Pancreas (tissue), 10 donors: ENCODE data around the gene HSPB2. TPM values are rescaled to one million over a fixed set of nuclear protein-coding genes. Genes with fewer than 3 reads are reported as not detected.

Source experiments
- ATAC-seq, 4 donors: fragments of 200-7000 bp; cut with Tn5 transposase; one replicate each; pipeline versions ENCODE4 v1.8.0 to v1.9.1; 2020; ENCODE audit warnings: mild to moderate bottlenecking in 4 of 4, moderate library complexity in 4 of 4
- DNase-seq, 6 donors: peaks; one replicate each; pipeline ENCODE4 v3.0.0-alpha.2; 2020
- FAIRE-seq: peaks from 2 replicates; lab custom pipeline; 2012; peaks lifted over from hg19 to GRCh38; lab: Jason Lieb, UNC
- H3K27ac ChIP-seq, 4 donors: fragments of 200-600 bp; sonication (generic); 1 replicate in 3 of 4; 2 replicates in 1 of 4; pipeline versions ENCODE4 v1.5.0 to v1.8.0; 2020
- H3K27me3 ChIP-seq, 4 donors: fragments of 200-600 bp; one replicate each; pipeline ENCODE4 v1.8.0; 2021
- H3K36me3 ChIP-seq, 3 donors: fragments of 200-600 bp; sonication (generic) in 1 of 3; one replicate each; pipeline versions ENCODE4 v1.5.0 to v1.8.0; 2020 to 2021
- H3K4me1 ChIP-seq, 3 donors: fragments of 200-600 bp; one replicate each; pipeline ENCODE4 v1.8.0; 2021
- H3K4me3 ChIP-seq, 4 donors: fragments of 200-600 bp; sonication (generic) in 2 of 4; one replicate each; pipeline versions ENCODE4 v1.5.0 to v1.8.0; 2020 to 2021
- H3K9me3 ChIP-seq, 4 donors: fragments of 200-600 bp; one replicate each; pipeline ENCODE4 v1.8.0; 2021
- WGBS, 2 donors: extraction: QIAGEN DNeasy Blood & Tissue Kit; methylation state at CpG; one replicate each; pipeline ENCODE4 v1.1.7; 2013; 5-methylcytosine and 5-hydroxymethylcytosine counted together
- intact Hi-C, 3 donors: fragments of 100-400 bp; cut with DNase I; formaldehyde crosslinking; loops; one replicate each; pipeline versions ENCODE4 v1.11.1 to v1.14.2; 2022
- polyA plus RNA-seq, 2 donors: library from polyadenylated mRNA; stranded (reverse); fragments of 200-250 nt; gene quantifications; one replicate each; pipeline ENCODE4 v1.2.3, GENCODE V29; 2013
- total RNA-seq, 6 donors: library from RNA; stranded (reverse); fragmentation: NEBNext Ultra II Directional in 4 of 6; extraction: Animal tissue kit (Norgen Biotek cat#: 25700) in 4 of 6; gene quantifications; one replicate each; pipeline versions ENCODE4 v1.2.1 to v1.2.4, GENCODE V29; 2021 to 2023
- TF ChIP-seq, protein P1 (sequence below), 4 donors: fragments of 200-600 bp; sonication (generic) in 3 of 4; IDR thresholded peaks; one replicate each; pipeline versions ENCODE4 v1.5.0 to v1.8.0; 2021; ENCODE audit warnings: antibody characterized with exemption in 4 of 4
- donor health status: healthy with polysubstance abuse.
- donor health status: DM: no; HTN: no; CAD: no; lungs with moderate emphysema.
- donor health status: DM: no; HTN: no; CAD: no.
- donor health status: control.
- donor health status: control.
- donor health status: Bipolar disorder and iron deficiency.
- donor health status: DM: yes; HTN: yes; CAD: no.
- donor health status: DM: no; HTN: no; CAD: no.
- donor health status: DM: no; HTN: no; CAD: no.
- donor health status: DM: yes; HTN: yes; CAD: no.

HSPB2 gene
- total and polyA plus RNA-seq, 8 donors: 0.32 to 1.5 (median 0.78) TPM; not detected in 1

DNA sequence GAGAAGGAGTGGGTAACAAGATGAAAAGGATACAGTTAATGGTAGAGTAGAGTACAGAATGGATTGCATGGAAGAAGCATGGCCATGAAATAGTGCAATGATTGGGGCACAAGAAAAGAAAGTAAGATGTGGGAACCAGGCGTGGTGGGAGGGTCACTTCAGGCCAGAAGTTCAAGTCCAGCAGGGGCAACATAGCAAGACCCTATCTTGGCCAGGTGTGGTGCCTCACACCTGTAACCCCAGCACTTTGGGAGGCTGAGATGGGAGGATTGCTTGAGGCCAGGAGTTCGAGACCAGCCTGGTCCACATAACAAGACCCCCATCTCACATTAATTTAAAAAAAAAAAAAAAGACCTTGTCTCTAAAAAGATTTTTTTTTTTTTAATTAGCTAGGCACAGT is 4.8 kb downstream of the HSPB2 start:
- FAIRE-seq: no peak

DNA sequence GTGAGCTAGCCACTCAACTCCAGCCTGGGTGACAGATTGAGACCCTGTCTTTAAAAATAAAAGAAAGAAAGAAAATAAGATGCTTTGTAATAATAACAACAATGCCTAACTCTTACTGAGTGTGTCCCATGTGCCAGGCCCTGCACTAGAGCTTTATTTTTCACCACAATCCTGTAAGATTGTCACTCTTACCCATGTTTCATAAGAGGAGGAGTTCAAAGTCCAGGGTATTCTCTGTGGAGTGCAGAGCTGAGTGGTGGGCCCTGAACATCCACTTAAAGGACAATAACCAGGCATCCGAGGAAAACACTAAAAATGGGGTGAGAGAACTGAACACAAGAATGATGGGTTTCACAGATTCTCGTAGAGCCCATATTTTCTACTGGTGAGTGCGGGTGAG is 5.3 kb downstream of the HSPB2 start:
- no peak for ATAC-seq
- H3K4me1 ChIP-seq: peaks cover 14 to 24% (median 19%) of the 10 kb centered on the region in 3 donors

More for the DNA sequence above, 4.8 kb downstream of the HSPB2 start:
- H3K9me3 ChIP-seq: no peaks in the 10 kb centered on the region
- 92 to 96% methylated on average over 2 of the region's 2 CpGs for WGBS, 2 donors
- H3K27me3 ChIP-seq: no peaks in the 10 kb centered on the region
- ATAC-seq: no peak
- DNase-seq: no peak
- intact Hi-C loops: loop anchor here in 1 of 3 donors (5.0 kb wide), 1 partner anchor 40 kb away; the partner anchor contains the start of genes CFAP68 and FDXACB1
- H3K4me3 ChIP-seq: no peak overlapping the region
- peaks cover 13 to 21% (median 17%) of the 10 kb centered on the region in 3 donors for H3K4me1 ChIP-seq
- TF ChIP-seq, protein P1, sequence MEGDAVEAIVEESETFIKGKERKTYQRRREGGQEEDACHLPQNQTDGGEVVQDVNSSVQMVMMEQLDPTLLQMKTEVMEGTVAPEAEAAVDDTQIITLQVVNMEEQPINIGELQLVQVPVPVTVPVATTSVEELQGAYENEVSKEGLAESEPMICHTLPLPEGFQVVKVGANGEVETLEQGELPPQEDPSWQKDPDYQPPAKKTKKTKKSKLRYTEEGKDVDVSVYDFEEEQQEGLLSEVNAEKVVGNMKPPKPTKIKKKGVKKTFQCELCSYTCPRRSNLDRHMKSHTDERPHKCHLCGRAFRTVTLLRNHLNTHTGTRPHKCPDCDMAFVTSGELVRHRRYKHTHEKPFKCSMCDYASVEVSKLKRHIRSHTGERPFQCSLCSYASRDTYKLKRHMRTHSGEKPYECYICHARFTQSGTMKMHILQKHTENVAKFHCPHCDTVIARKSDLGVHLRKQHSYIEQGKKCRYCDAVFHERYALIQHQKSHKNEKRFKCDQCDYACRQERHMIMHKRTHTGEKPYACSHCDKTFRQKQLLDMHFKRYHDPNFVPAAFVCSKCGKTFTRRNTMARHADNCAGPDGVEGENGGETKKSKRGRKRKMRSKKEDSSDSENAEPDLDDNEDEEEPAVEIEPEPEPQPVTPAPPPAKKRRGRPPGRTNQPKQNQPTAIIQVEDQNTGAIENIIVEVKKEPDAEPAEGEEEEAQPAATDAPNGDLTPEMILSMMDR (IDR thresholded peaks at IDR 0.05): no peak
- no peaks in the 10 kb centered on the region for H3K36me3 ChIP-seq
- H3K27ac ChIP-seq: peak overlapping the region in 3 of 4 donors; percentile 2 to 94 (median 93)

DNA sequence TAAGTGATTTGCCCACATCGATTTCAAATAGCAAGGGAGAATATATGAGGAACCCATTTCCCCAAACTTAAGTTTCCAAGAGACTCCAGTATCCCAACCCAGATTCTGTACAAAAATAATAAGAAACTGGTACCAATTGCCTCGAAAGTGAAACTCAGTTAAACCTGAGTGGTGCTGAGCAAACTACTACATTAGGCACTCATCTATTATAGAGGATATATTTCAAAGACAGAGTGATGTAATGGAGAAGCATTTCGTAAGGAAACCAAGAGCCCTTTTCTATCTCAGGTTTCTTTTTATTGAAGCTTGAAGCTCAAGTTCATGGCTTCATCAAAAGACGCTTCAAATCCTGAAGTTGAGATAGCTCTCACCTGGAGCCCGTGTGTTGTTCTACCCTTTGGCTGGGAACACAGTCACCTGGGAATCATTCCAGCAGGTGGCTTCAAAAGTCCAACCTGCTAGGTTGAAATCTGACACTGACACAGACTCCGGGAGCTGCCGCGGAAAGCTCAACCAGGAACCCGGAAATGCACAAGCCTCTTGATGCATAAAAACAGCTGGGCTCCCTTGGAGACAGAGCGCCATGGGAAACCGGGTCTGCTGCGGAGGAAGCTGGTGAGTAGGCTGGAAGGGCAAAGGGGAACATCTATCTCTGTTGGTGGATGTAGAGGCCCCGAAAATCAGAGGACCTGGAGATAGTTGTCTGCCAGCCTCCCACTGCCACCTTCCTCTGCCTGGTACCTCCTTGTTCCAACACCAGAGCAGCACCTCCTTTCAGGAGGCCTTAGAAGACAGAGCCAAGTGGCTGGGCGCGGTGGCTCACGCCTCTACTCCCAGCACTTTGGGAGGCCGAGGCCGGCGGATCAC is 6.1 kb downstream of the HSPB2 start, which contains the start of gene C11orf52:
Gene C11orf52, plus strand, starts transcription at position 524 of the 867 bp plus-strand sequence. Its CDS starts 60 bp downstream, at position 584.
- ATAC-seq (peak; percentile 89 to 94 (median 92)), FAIRE-seq (no peak), DNase-seq (peak; percentile 78 to 94 (median 92))
- Histone ChIP-seq H3K27me3 (no peaks in the 10 kb centered on the region), H3K9me3 (no peaks in the 10 kb centered on the region), H3K36me3 (no peaks in the 10 kb centered on the region), H3K27ac (peak within 1 kb of the TSS; percentile 71 to 94 (median 88)), H3K4me3 (peak within 1 kb of the TSS; percentile 6 to 47 (median 29)), H3K4me1 (peaks cover 19 to 31% (median 26%) of the 10 kb centered on the region in 3 donors)
- 15 to 19% methylated on average over 19 of the region's 19 CpGs for WGBS, 2 donors
- intact Hi-C loops: loop anchor here in 1 of 3 donors (5.0 kb wide), 1 partner anchor 41 kb away; the partner anchor contains the start of genes CFAP68 and FDXACB1
- TF ChIP-seq, protein P1 (IDR thresholded peaks at IDR 0.05): no peak

More for the DNA sequence above, 5.3 kb downstream of the HSPB2 start:
- Histone ChIP-seq H3K9me3 (no peaks in the 10 kb centered on the region), H3K36me3 (no peaks in the 10 kb centered on the region), H3K4me3 (no peak overlapping the region), H3K27me3 (no peaks in the 10 kb centered on the region), H3K27ac (peak overlapping the region; percentile 71 to 94 (median 88))
- DNase-seq (no peak), FAIRE-seq (no peak)
- TF ChIP-seq, protein P1 (IDR thresholded peaks at IDR 0.05): no peak
- 81 to 82% methylated on average over 3 of the region's 3 CpGs for WGBS, 2 donors
- intact Hi-C loops: loop anchor here in 1 of 3 donors (5.0 kb wide), 1 partner anchor 40 kb away; the partner anchor contains the start of genes CFAP68 and FDXACB1

DNA sequence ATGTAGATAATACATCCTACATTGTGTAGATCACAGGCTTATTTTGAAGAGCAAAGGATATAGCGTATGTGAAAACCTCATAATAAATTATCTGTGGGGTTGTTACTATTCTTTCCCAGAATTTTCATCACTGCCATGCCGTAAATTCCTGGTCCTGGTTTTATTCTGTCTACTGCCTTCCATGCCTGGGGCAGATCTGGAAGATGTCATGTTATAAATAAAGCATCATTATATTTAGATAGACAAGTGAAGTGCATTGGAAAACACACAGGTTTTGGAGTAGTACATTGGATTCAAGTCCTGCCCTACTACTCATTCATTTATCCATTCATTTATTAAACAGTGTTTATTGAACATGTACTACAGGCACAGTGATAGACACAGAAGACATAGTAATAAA is 8.4 kb downstream of the HSPB2 start:
- peaks cover 28 to 43% (median 40%) of the 10 kb centered on the region in 3 donors for H3K4me1 ChIP-seq

More for the DNA sequence above, 8.4 kb downstream of the HSPB2 start:
- no peak for DNase-seq
- H3K27me3 ChIP-seq: no peaks in the 10 kb centered on the region
- no peak overlapping the region for H3K4me3 ChIP-seq
- no peaks in the 10 kb centered on the region for H3K36me3 ChIP-seq
- WGBS, 2 donors: 76 to 96% methylated on average over 2 of the region's 2 CpGs
- TF ChIP-seq, protein P1 (IDR thresholded peaks at IDR 0.05): no peak
- H3K9me3 ChIP-seq: no peaks in the 10 kb centered on the region
- FAIRE-seq: no peak
- H3K27ac ChIP-seq: no peak overlapping the region
- no peak for ATAC-seq
- intact Hi-C loops: loop anchor here in 1 of 3 donors (5.0 kb wide), 1 partner anchor 39 kb away; no protein-coding TSS in a partner anchor
